K562 (cell line): Measurements from ENCODE around the gene DPM1. TPM values are rescaled to one million over a fixed set of nuclear protein-coding genes. Genes with fewer than 3 reads are reported as not detected.

Source experiments
- CAMTA2 ChIP-seq: fragments of 250-450 bp; sonication (Bioruptor Pico); conservative IDR thresholded peaks from 2 replicates; pipeline ENCODE4 v1.5.1; 2022
- DIDO1 ChIP-seq: fragments of 450-650 bp; IDR thresholded peaks from 2 replicates; pipeline ENCODE4 v1.6.1; 2016; ENCODE audit warnings: low read depth, missing biosample characterization, missing genetic modification characterization
- E2F4 ChIP-seq: sonication (generic); formaldehyde crosslinking; IDR thresholded peaks from 2 replicates; pipeline ENCODE4 v1.8.0; 2022; ENCODE audit warnings: mild to moderate bottlenecking, low read depth, missing genetic modification reagents
- HDAC2 ChIP-seq: fragments of 450-650 bp; IDR thresholded peaks from 2 replicates; pipeline ENCODE4 v1.6.1; 2016; ENCODE audit warnings: mild to moderate bottlenecking
- HOXB6 ChIP-seq: fragments of 250-450 bp; sonication (Bioruptor Pico); IDR thresholded peaks from 2 replicates; pipeline ENCODE4 v1.5.1; 2022; ENCODE audit warnings: mild to moderate bottlenecking, borderline replicate concordance
- PPARD ChIP-seq: fragments of 250-450 bp; sonication (Bioruptor Pico); IDR thresholded peaks from 2 replicates; pipeline ENCODE4 v1.8.0; 2022; ENCODE audit warnings: inconsistent platforms, mild to moderate bottlenecking, moderate library complexity
- SETDB1 ChIP-seq: IDR thresholded peaks from one replicate; pipeline ENCODE4 v1.6.1; 2012; ENCODE audit warnings: low read length, control low read depth, inconsistent platforms
- TAL1 ChIP-seq: fragments of 450-650 bp; IDR thresholded peaks from 2 replicates; pipeline ENCODE4 v1.6.1; 2016; ENCODE audit warnings: mild to moderate bottlenecking
- TEAD1 ChIP-seq, 2 experiments: fragments of 450-650 bp in 1 of 2; sonication (generic) in 1 of 2; formaldehyde crosslinking; IDR thresholded peaks; 2 replicates each; pipeline versions ENCODE4 v1.4.0 to v1.8.0; 2020 to 2022; ENCODE audit warnings: mild to moderate bottlenecking in 2 of 2, missing genetic modification reagents in 1 of 2
- TSHZ1 ChIP-seq: fragments of 250-450 bp; sonication (Bioruptor Pico); IDR thresholded peaks from 2 replicates; pipeline ENCODE4 v1.4.0; 2020; ENCODE audit warnings: mild to moderate bottlenecking, moderate library complexity
- WHSC1 ChIP-seq: IDR thresholded peaks from one replicate; pipeline ENCODE4 v1.6.1; 2012; ENCODE audit warnings: low read length, control low read depth, inconsistent platforms
- ZBTB1 ChIP-seq: sonication (generic); formaldehyde crosslinking; IDR thresholded peaks from 2 replicates; pipeline ENCODE4 v1.8.1; 2023; ENCODE audit warnings: missing genetic modification reagents, low read depth, mild to moderate bottlenecking, borderline replicate concordance
- ZC3H11A ChIP-seq: IDR thresholded peaks from 2 replicates; pipeline ENCODE4 v1.6.1; 2012; ENCODE audit warnings: low read depth, low read length, improper control_type of control experiment
- ZNF212 ChIP-seq: fragments of 450-650 bp; formaldehyde crosslinking; IDR thresholded peaks from 2 replicates; pipeline ENCODE4 v1.4.0; 2020; ENCODE audit warnings: mild to moderate bottlenecking
- ZNF263 ChIP-seq: sonication (generic); formaldehyde crosslinking; IDR thresholded peaks from 2 replicates; pipeline ENCODE4 v1.8.0; 2022; ENCODE audit warnings: mild to moderate bottlenecking, missing genetic modification reagents, borderline replicate concordance
- ZNF584 ChIP-seq: fragments of 200-800 bp; sonication (Bioruptor generic); IDR thresholded peaks from 2 replicates; pipeline ENCODE4 v1.6.1; 2016; ENCODE audit warnings: low read depth, mild to moderate bottlenecking, missing genetic modification characterization, missing compliant biosample characterization
- ZNF589 ChIP-seq: fragments of 200-800 bp; sonication (Bioruptor generic); IDR thresholded peaks from 2 replicates; pipeline ENCODE4 v1.6.1; 2016; ENCODE audit warnings: low read depth, missing genetic modification characterization, missing compliant biosample characterization
- ZNF592 ChIP-seq: fragments of 450-650 bp; IDR thresholded peaks from 2 replicates; pipeline ENCODE4 v1.6.1; 2017; ENCODE audit warnings: antibody characterized with exemption, mild to moderate bottlenecking
- polyA plus RNA-seq, 8 experiments: library from polyadenylated mRNA; depleted of rRNA in 4 of 8; stranded (reverse) in 5 of 8; unstranded in 3 of 8; fragments of >200 nt; fragmentation: Nextera tagmentation in 2 of 8; fragmentation: Illumina TruSeq in 1 of 8; extraction: Ambion mirVana in 2 of 8; extraction: Trizol in 1 of 8; gene quantifications; 2 replicates each; pipeline versions ENCODE4 v1.2.1 to v1.2.3, GENCODE V29; 2011 to 2014; ENCODE audit warnings: inconsistent platforms in 1 of 8, missing spikeins in 1 of 8
- total RNA-seq, 7 experiments: library from RNA; depleted of rRNA in 6 of 7; stranded (reverse); fragments of >200 nt in 6 of 7; fragmentation: Illumina TruSeq in 2 of 7; extraction: Trizol in 2 of 7; gene quantifications; 2 replicates each; pipeline versions ENCODE4 v1.2.1 to v1.2.3, GENCODE V29; 2011 to 2021; ENCODE audit warnings: low replicate concordance in 1 of 7
- TF ChIP-seq, protein P1 (sequence below): fragments of 450-650 bp; formaldehyde crosslinking; IDR thresholded peaks from 2 replicates; pipeline ENCODE4 v1.4.0; 2022; ENCODE audit warnings: mild to moderate bottlenecking, moderate library complexity

DPM1 gene
- total and polyA plus RNA-seq, 9 of the 15 experiments (the other 6 are each of a cell fraction or from before 2014, with no cell fraction given): 75.2 to 190 (median 153) TPM

DNA sequence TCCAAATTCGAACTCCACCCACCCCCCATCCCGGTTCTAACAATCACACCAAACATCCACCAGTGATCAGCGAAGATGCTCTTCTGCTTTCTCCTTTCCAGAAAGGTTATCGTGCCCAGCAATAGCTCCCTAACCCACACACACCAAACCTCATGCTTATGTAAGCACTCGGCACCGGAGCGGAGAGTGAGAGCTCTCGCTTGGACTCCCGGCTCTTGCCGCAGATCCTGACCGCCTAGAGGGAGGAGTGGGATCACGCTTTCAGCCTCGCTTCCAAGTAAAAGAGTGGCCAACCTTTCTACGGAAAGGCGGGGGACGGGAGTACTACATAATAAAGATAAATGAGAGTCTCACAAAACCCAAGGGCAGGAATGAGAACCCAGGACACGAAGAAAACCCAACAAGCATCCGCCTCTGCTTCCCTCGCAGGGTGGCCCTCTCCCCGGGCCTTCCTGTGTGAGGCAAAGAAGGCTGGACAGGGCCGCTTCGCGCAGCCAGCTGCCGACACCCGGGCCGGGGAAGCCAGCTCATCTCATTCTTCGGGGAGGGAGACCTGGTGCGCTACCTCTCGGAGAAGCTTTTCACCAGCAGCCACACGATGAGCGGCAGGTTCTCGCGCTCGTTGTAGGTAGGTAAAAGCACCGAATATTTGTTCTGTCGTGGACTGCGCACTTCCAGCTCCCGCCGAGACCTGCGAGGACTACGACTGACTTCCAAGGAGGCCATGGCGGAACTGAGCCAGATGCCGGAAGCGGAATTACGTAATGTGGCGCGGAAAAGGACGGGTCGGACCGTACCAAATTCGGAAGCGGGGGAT, at the start of gene DPM1 (continued):
- TF ChIP-seq CAMTA2 (CRISPR knock-in tag) (no peak), E2F4 (CRISPR knock-in tag) (0 out of 2 replicates have a peak, but pooled peaks have one; percentile 20), ZNF212 (no peak), TAL1 (no peak), SETDB1 (no peak), HDAC2 (peak; percentile 12; the same call in 1 of the 2 replicates), WHSC1 (no peak), ZNF592 (no peak), ZNF584 (CRISPR knock-in tag) (no peak), HOXB6 (CRISPR knock-in tag) (no peak), DIDO1 (no peak), ZC3H11A (no peak), ZNF589 (no peak), TEAD1 (CRISPR knock-in tag; IDR thresholded peaks at IDR 0.05) (peak in 1 of 2 experiments; percentile 83; a peak in 2 of 4 replicates), PPARD (CRISPR knock-in tag) (no peak), TSHZ1 (CRISPR knock-in tag) (no peak), ZBTB1 (CRISPR knock-in tag) (no peak), ZNF263 (CRISPR knock-in tag) (peak; percentile 78)
- TF ChIP-seq, protein P1, sequence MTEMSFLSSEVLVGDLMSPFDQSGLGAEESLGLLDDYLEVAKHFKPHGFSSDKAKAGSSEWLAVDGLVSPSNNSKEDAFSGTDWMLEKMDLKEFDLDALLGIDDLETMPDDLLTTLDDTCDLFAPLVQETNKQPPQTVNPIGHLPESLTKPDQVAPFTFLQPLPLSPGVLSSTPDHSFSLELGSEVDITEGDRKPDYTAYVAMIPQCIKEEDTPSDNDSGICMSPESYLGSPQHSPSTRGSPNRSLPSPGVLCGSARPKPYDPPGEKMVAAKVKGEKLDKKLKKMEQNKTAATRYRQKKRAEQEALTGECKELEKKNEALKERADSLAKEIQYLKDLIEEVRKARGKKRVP (CRISPR knock-in tag): no peak
